HepG2 (cell line): ENCODE measurements around the gene RARA. TPM values are rescaled to one million over a fixed set of nuclear protein-coding genes. Genes with fewer than 3 reads are reported as not detected.
A peak's percentile ranks its signal among the peaks of the same experiment; 100 is the strongest.

ENCODE experiments used
- ATAC-seq: fragments of 200-7000 bp; cut with Tn5 transposase; 3 replicates; pipeline ENCODE4 v1.9.1; 2020; ENCODE audit warnings: mild to moderate bottlenecking, moderate library complexity
- BruUV-seq: library from RNA; stranded (reverse); fragments of 400-500 nt; replicated peaks from 2 replicates; lab custom pipeline; 2021; lab: Mats Ljungman, UMichigan
- CTCF ChIA-PET: fragments of 300-600 bp; formaldehyde crosslinking; extraction: SDS; loops from one replicate; lab custom pipeline; 2021; ENCODE audit warnings: low total read pairs, inconsistent platforms, low intra/inter-chr PET ratio; lab: Yijun Ruan, JAX
- POLR2A ChIA-PET: fragments of 350-600 bp; sonication (Branson Sonifier 250); formaldehyde crosslinking; loops from one replicate; lab custom pipeline; 2020; ENCODE audit warnings: antibody characterized with exemption, inconsistent platforms; lab: Yijun Ruan, JAX
- DNase-seq: peaks from one replicate; pipeline ENCODE4 v3.0.0-alpha.2; 2015; ENCODE audit warnings: low spot score
- FAIRE-seq: peaks from 3 replicates; lab custom pipeline; 2011; peaks lifted over from hg19 to GRCh38; lab: Jason Lieb, UNC
- H2AFZ ChIP-seq: one replicate; pipeline ENCODE4 v1.6.1; 2011; ENCODE audit warnings: low read length, inconsistent platforms
- H3K27ac ChIP-seq: fragments of 300-600 bp; 3 replicates; pipeline ENCODE4 v1.8.0; 2011; ENCODE audit warnings: mixed run types, mild to moderate bottlenecking, mixed read lengths, low read length, inconsistent platforms; ENCODE audit not compliant: insufficient read depth; ENCODE audit errors: extremely low read length
- H3K27me3 ChIP-seq, 2 experiments: fragments of 200-600 bp in 1 of 2; 2 replicates in 1 of 2; 3 replicates in 1 of 2; pipeline versions ENCODE4 v1.6.0 to v1.8.0; 2011; ENCODE audit warnings: low read length in 2 of 2, mild to moderate bottlenecking in 2 of 2, moderate library complexity in 2 of 2, inconsistent platforms in 1 of 2; ENCODE audit not compliant: insufficient read depth in 2 of 2, control insufficient read depth in 1 of 2
- H3K36me3 ChIP-seq, 2 experiments: fragments of 200-600 bp in 1 of 2; replicated peaks in 1 of 2; 2 replicates in 1 of 2; 3 replicates in 1 of 2; pipeline versions ENCODE4 v1.5.1 to v1.8.0; 2011; ENCODE audit warnings: low read length in 2 of 2, inconsistent platforms in 1 of 2; ENCODE audit not compliant: insufficient read depth in 2 of 2, control insufficient read depth in 1 of 2
- H3K4me1 ChIP-seq: 2 replicates; pipeline ENCODE4 v1.5.1; 2012; ENCODE audit warnings: low read length, inconsistent platforms; ENCODE audit not compliant: insufficient read depth
- H3K4me2 ChIP-seq: 2 replicates; pipeline ENCODE4 v1.6.0; 2011; ENCODE audit warnings: low read depth, low read length, inconsistent platforms
- H3K4me3 ChIP-seq, 3 experiments: fragments of 200-600 bp in 1 of 3; sonication (generic), shearing (Covaris generic) in 1 of 3; replicated peaks in 1 of 3; 2 replicates each; pipeline ENCODE4 v1.5.1; 2011 to 2016; ENCODE audit warnings: low read length in 3 of 3, inconsistent platforms in 2 of 3, low read depth in 2 of 3, mild to moderate bottlenecking in 2 of 3, control low read depth in 1 of 3, mixed read lengths in 1 of 3; ENCODE audit not compliant: insufficient read depth in 1 of 3
- H3K79me2 ChIP-seq: one replicate; pipeline ENCODE4 v1.6.1; 2011; ENCODE audit warnings: low read length, inconsistent platforms; ENCODE audit not compliant: insufficient read depth
- H3K9ac ChIP-seq: 2 replicates; pipeline ENCODE4 v1.6.0; 2011; ENCODE audit warnings: mild to moderate bottlenecking, low read depth, low read length, inconsistent platforms; ENCODE audit not compliant: insufficient read depth
- H3K9me3 ChIP-seq: 2 replicates; pipeline ENCODE4 v1.5.1; 2012; ENCODE audit warnings: mild to moderate bottlenecking, low read length
- H4K20me1 ChIP-seq: 2 replicates; pipeline ENCODE4 v1.6.0; 2011; ENCODE audit warnings: inconsistent platforms, mild to moderate bottlenecking, low read length, moderate library complexity; ENCODE audit not compliant: insufficient read depth
- FOXO1 ChIP-seq: sonication (generic); formaldehyde crosslinking; IDR thresholded peaks from 2 replicates; pipeline ENCODE4 v1.4.0; 2020; ENCODE audit warnings: missing genetic modification reagents
- GATAD1 ChIP-seq: IDR thresholded peaks from 2 replicates; pipeline ENCODE4 v1.6.1; 2016; ENCODE audit warnings: missing genetic modification reagents, missing compliant biosample characterization
- GMEB1 ChIP-seq: sonication (generic); formaldehyde crosslinking; IDR thresholded peaks from 2 replicates; pipeline ENCODE4 v1.5.1; 2020; ENCODE audit warnings: missing genetic modification reagents, mild to moderate bottlenecking, borderline replicate concordance
- HES4 ChIP-seq: sonication (generic); formaldehyde crosslinking; IDR thresholded peaks from 2 replicates; pipeline ENCODE4 v1.9.0; 2021; ENCODE audit warnings: mild to moderate bottlenecking, missing genetic modification reagents, borderline replicate concordance
- JUNB ChIP-seq: sonication (generic); formaldehyde crosslinking; IDR thresholded peaks from 2 replicates; pipeline ENCODE4 v1.8.0; 2022; ENCODE audit warnings: missing genetic modification reagents, mild to moderate bottlenecking, borderline replicate concordance
- MATR3 ChIP-seq: sonication (generic); formaldehyde crosslinking; IDR thresholded peaks from 2 replicates; pipeline ENCODE4 v1.4.0; 2020; ENCODE audit warnings: missing genetic modification reagents
- SNAI1 ChIP-seq: sonication (generic); formaldehyde crosslinking; IDR thresholded peaks from 2 replicates; pipeline ENCODE4 v1.5.0; 2020; ENCODE audit warnings: mild to moderate bottlenecking, missing genetic modification reagents, borderline replicate concordance
- TEAD2 ChIP-seq: sonication (generic); formaldehyde crosslinking; IDR thresholded peaks from 2 replicates; pipeline ENCODE4 v1.9.0; 2021; ENCODE audit warnings: missing genetic modification reagents
- ZHX2 ChIP-seq, 2 experiments: sonication (generic) in 1 of 2; formaldehyde crosslinking in 1 of 2; IDR thresholded peaks; 2 replicates each; pipeline versions ENCODE4 v1.6.1 to v1.9.0; 2014 to 2022; ENCODE audit warnings: antibody characterized with exemption in 1 of 2, borderline replicate concordance in 1 of 2, inconsistent platforms in 1 of 2, low read depth in 1 of 2, missing genetic modification reagents in 1 of 2
- ZNF251 ChIP-seq: sonication (generic); formaldehyde crosslinking; IDR thresholded peaks from 2 replicates; pipeline ENCODE4 v1.9.0; 2021; ENCODE audit warnings: mild to moderate bottlenecking, missing genetic modification reagents
- ZNF383 ChIP-seq: sonication (generic); formaldehyde crosslinking; IDR thresholded peaks from 2 replicates; pipeline ENCODE4 v1.4.0; 2020; ENCODE audit warnings: missing genetic modification reagents, mild to moderate bottlenecking, borderline replicate concordance
- ZNF567 ChIP-seq: sonication (generic); formaldehyde crosslinking; IDR thresholded peaks from 2 replicates; pipeline ENCODE4 v1.8.1; 2023; ENCODE audit warnings: mild to moderate bottlenecking, missing genetic modification reagents, borderline replicate concordance
- ZNF616 ChIP-seq: sonication (generic); formaldehyde crosslinking; IDR thresholded peaks from 2 replicates; pipeline ENCODE4 v1.5.0; 2020; ENCODE audit warnings: low read depth, mild to moderate bottlenecking, missing genetic modification reagents
- WGBS: methylation state at CpG from one replicate; pipeline ENCODE4 v1.1.6; 2017; ENCODE audit warnings: low lambda C conversion rate; 5-methylcytosine and 5-hydroxymethylcytosine counted together
- in situ Hi-C: cut with HindIII; loops from 2 replicates; pipeline ENCODE4 v1.10.0; 2017; ENCODE audit warnings: low pct_unique_long_range_greater_than_20kb; ENCODE audit not compliant: extremely low pct_ligation_motif_present
- intact Hi-C: fragments of 100-400 bp; cut with micrococcal nuclease; formaldehyde crosslinking; loops from one replicate; pipeline ENCODE4 v1.10.0; 2022; ENCODE audit not compliant: unreplicated experiment
- polyA plus RNA-seq, 8 experiments: library from polyadenylated mRNA; depleted of rRNA in 3 of 8; stranded (reverse) in 7 of 8; unstranded in 1 of 8; fragments of >200 nt; fragmentation: Illumina TruSeq in 4 of 8; extraction: Trizol in 4 of 8; gene quantifications; 2 replicates each; pipeline versions ENCODE4 v1.2.1 to v1.2.3, GENCODE V29; 2011 to 2016; ENCODE audit warnings: low read depth in 4 of 8, missing spikeins in 1 of 8, mixed read lengths in 1 of 8; ENCODE audit not compliant: insufficient read depth in 1 of 8
- total RNA-seq, 5 experiments: library from RNA; depleted of rRNA; stranded (reverse); fragments of >200 nt; fragmentation: Illumina TruSeq; extraction: Trizol; gene quantifications; 2 replicates each; pipeline ENCODE4 v1.2.3, GENCODE V29; 2016; ENCODE audit warnings: low read depth in 1 of 5

RARA gene
- total and polyA plus RNA-seq, 2 of the 13 experiments (the other 11 are each of a cell fraction or from before 2014, with no cell fraction given) = 6.4 to 8.6 TPM

- BruUV-seq = TSS peak; percentile 62
- ChIA-PET CTCF (interaction anchor here (1.1 to 2.3 kb wide), 3 partner anchors 52 to 170 kb away, joined by 3 to 7 read pairs (median 7); no protein-coding TSS in a partner anchor), POLR2A (interaction anchor here (0.5 to 3.0 kb wide), 13 partner anchors 11 to 235 kb away, joined by 3 to 11 read pairs (median 4); partner anchors contain the start of genes RARA, TOP2A and WIPF2)
- H3K36me3 ChIP-seq = no peaks in the 10 kb centered on the region
- ATAC-seq (no peak), FAIRE-seq (no peak), DNase-seq (no peak)
- no peaks in the 10 kb centered on the region for H3K9me3 ChIP-seq
- in situ Hi-C loops (loop anchor here (5.0 kb wide), 1 partner anchor 169 kb away; no protein-coding TSS in a partner anchor), intact Hi-C loops (no loop called here)
- H3K79me2 ChIP-seq = no peaks in the 10 kb centered on the region
- peak overlapping the region; percentile 59 for H3K9ac ChIP-seq
- H3K4me3 ChIP-seq = peak overlapping the region; percentile 45 to 67 (median 60); a peak in 4 of 6 replicates
- H3K4me2 ChIP-seq = peak overlapping the region; percentile 69
- no peak overlapping the region for H2AFZ ChIP-seq
- H3K27ac ChIP-seq = no peak overlapping the region
- H3K4me1 ChIP-seq = peaks cover 36% of the 10 kb centered on the region
- WGBS = 75% methylated on average over 77 of the region's 91 CpGs
- peaks cover 0 to 11% of the 10 kb centered on the region in 2 experiments; a peak in 2 of 5 replicates for H3K27me3 ChIP-seq
- H4K20me1 ChIP-seq = no peaks in the 10 kb centered on the region
- 0 out of 2 replicates have a peak, but pooled peaks have one; percentile 12 for TF ChIP-seq TEAD2 (CRISPR knock-in tag)
- 0 out of 2 replicates have a peak, but pooled peaks have one; percentile 27 for TF ChIP-seq ZNF383 (CRISPR knock-in tag)
- TF ChIP-seq GATAD1 (CRISPR knock-in tag) = no peak
- TF ChIP-seq MATR3 (CRISPR knock-in tag) = no peak
- TF ChIP-seq ZNF251 (CRISPR knock-in tag) = no peak
- no peak for TF ChIP-seq ZNF616
- no peak for TF ChIP-seq JUNB
- TF ChIP-seq ZHX2 (IDR thresholded peaks at IDR 0.05; ENCODE audit: low read depth) = no peak; the same call in 1 of the 2 replicates
- TF ChIP-seq ZHX2 (CRISPR knock-in tag; IDR thresholded peaks at IDR 0.05; ENCODE audit: borderline replicate concordance) = no peak
- no peak for TF ChIP-seq FOXO1 (CRISPR knock-in tag)
- no peak for TF ChIP-seq GMEB1 (CRISPR knock-in tag)
- TF ChIP-seq ZNF567 (CRISPR knock-in tag) = no peak
- TF ChIP-seq HES4 = no peak
- TF ChIP-seq SNAI1 (CRISPR knock-in tag) = no peak
These were observed 54.3 kb downstream of the RARA start for GRCh38 chr17:40363111-40363827.
